Middle frontal gyrus (tissue), 1 donor: ENCODE measurements around the gene SRC.

ENCODE experiments used
- DNase-seq: peaks from one replicate; pipeline ENCODE4 v3.0.0-alpha.2; 2015; ENCODE audit warnings: low spot score; ENCODE audit errors: extremely low spot score

Gene SRC

GRCh38 chr20:37315021-37315451 lies 30.9 kb upstream of the SRC start:
- DNase-seq: no peak

DNA sequence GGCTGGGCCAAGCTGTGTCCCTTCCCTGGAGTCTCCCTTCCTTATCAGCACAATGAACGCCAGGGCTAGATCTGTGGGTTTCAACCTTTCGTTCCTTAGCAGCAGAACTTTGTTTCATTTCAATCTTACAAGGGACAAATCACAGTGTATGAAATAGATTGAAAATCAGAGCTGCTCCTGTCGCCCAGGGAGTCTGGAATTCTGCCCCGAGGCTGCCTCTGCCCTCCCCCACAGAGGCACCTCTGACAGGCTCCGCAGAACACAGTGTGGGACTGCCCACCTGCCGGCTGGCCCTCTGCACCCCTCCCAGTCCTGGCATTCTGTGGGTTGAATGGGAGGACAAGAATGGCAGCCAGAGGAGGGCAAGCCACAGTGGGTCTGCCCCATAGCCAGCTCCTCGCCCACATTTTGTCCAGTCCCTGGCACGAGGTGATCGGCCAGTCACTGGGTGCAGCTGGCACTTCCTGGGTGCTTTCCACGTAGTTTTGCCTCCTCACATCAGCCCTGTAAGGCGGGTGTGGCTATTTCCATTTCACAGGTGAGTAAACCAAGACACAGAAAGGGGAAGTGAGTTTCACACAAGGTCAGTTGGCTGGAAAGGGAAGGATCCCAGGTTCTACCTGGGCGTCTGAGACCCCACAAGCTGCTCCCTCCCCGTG lies 30.4 kb upstream of the SRC start:
- DNase-seq: no peak

- no peak for DNase-seq
These were observed 29.7 kb upstream of the SRC start for GRCh38 chr20:37316116-37316774.

DNA sequence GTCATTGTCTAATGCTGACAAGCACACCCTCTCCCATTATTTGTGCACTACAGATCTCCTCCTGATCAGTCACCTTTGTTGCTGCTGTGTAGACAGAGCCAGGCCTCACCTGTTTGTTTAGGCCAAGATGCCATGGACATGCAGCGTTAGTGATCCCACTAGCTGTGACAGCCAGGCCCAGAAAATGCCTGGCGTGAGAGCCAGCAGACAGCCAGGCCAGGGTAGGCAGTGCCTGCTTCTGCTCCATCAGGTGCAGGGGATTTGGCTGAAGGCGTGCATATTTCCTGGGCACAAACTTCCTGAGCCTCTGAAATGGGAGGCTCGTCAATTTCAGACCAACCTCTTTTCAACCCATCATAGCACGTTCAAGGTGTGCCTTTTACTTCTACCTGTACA lies 29.2 kb upstream of the SRC start:
- DNase-seq: no peak

- DNase-seq: no peak
These were observed 28.6 kb upstream of the SRC start for GRCh38 chr20:37317316-37317715.

DNA sequence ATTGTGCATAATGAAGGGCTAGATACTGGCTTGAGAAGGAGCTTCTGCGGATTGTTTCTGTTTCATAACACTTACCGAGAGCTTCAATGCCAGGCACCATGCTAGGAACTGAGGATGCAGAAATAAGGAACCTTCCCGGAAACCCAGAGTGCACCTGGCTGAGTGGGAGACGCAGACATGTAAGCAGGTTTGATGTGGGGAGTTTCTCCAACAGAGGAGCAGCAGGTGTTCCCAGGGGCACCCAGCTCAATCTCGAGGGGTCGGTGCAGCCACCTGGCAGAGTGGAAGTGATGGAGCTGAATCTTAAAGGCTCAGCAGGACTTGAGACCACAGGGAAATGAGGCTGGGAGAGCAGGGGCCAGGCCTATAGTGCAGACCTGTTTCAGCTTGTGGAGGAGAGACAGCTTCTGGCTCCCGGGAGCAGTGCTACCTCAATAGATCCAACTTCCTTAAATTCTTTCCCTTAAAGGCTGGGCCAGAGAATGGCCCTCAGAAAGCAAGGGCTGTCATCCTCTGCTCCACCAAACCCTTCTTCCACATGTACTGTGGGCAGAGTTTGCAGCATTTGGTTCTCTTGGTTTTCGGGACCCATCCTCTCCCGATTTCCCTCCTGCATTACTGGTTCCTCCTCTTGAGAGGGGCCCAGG lies 27.8 kb upstream of the SRC start:
- DNase-seq: no peak

GRCh38 chr20:37319151-37319671 lies 26.7 kb upstream of the SRC start:
- DNase-seq: no peak

- no peak for DNase-seq
These were observed 22.0 kb upstream of the SRC start for GRCh38 chr20:37323985-37324384.

- no peak for DNase-seq
These were observed 20.7 kb upstream of the SRC start for GRCh38 chr20:37325206-37325605.

DNA sequence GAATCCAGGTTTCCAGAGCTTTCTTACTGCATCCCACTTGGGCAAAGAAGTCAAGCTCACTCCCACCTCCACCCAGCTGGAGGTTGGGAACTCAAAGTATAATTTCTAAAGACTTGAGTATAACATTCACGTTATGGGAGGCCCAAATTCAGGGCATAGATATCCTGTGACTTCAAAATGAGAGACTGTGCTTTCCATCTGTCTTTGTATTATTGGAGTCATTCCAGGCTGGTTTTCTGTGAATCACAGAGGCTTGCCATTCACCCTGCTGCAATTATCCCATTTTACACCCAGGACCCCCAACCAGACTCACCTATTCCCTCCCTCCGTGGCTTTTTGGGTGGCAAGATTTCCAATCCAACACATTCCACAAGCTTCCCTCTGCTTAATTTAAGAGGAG lies 19.3 kb upstream of the SRC start:
- DNase-seq: no peak

GRCh38 chr20:37327748-37328147 lies 18.2 kb upstream of the SRC start:
- DNase-seq: no peak

- DNase-seq: no peak
These were observed 17.6 kb upstream of the SRC start for GRCh38 chr20:37328149-37328945.

GRCh38 chr20:37329481-37330165 lies 16.3 kb upstream of the SRC start:
- DNase-seq: no peak

GRCh38 chr20:37330316-37330715 lies 15.6 kb upstream of the SRC start:
- DNase-seq: no peak

DNA sequence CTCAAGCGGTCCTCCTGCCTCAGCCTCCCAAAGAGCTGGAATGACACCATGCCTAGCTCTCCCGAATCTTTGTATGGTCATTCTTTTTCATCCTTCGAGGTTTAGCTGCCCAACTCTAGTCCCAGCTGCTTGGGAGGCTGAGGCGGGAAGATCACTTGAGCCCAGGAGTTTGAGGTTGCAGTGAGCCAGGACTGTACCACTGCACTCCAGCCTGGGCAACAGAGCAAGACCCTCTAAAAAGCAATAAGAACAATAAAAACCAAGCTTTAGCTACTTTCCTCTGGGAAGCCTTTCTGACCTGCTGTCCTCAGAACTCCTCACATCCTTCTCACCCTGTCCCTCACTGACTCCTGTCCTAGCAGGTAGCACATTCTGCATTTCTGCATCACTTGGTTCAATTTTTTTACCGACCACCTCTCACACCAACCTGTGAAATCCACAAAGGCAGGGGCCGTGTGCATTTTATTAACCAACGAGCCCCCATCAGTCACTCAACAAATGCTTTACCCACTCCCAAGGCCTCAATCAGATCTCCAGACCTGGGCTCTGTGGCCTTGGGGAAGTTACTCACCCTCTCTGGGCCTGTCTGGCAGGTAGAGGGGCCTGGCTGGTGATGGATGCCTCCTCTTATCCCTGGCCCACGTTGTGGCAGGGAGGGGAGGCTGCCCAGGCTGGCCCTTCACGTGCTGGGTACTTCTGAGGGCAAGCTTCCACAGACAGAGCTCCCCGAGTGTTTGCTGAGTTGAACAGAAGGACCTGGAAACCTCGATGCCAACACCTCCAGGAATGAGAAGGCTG lies 14.7 kb upstream of the SRC start:
- no peak for DNase-seq

GRCh38 chr20:37333130-37333847 lies 12.7 kb upstream of the SRC start:
- DNase-seq: no peak

GRCh38 chr20:37333848-37334318 lies 12.1 kb upstream of the SRC start:
- no peak for DNase-seq

DNA sequence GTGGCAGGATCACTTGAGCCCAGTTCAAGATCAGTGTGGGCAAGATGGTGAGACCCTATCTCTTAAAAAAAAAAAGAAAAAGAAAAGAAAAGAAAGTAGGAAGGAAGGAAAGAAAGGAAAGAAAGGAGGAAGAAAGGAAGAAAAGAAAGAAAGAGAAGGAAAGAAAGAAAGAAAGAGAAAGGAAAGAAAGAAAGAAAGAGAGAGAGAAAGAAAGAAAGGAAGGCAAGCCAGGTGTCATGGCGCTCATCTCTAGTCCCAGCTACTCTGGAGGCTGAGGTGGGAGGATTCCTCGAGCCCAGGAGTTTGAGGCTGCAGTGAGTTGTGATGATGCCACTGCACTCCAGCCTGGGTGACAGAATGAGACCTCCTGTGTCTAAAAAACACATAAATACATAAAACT lies 11.5 kb upstream of the SRC start:
- DNase-seq: no peak

GRCh38 chr20:37335642-37336368 lies 10.1 kb upstream of the SRC start:
- DNase-seq: no peak
